Kidney glomerular epithelial cell (primary cell): ENCODE measurements around the gene PTPRD.

Source experiments
- DNase-seq: peaks from one replicate; lab custom pipeline; 2025; lab: John Stamatoyannopoulos, UW

PTPRD gene

GRCh38 chr9:8683496-8683895 lies 1929.3 kb downstream of the PTPRD start:
- DNase-seq: no peak

- DNase-seq: no peak
Measured at GRCh38 chr9:8680658-8681057, 1932.1 kb downstream of the PTPRD start.

- DNase-seq: no peak
Measured at GRCh38 chr9:8680157-8680556, 1932.6 kb downstream of the PTPRD start.

- no peak for DNase-seq
Measured at GRCh38 chr9:8679371-8679822, 1933.4 kb downstream of the PTPRD start.

- DNase-seq: peak; percentile 24
Measured at GRCh38 chr9:8677741-8678140, 1935.1 kb downstream of the PTPRD start.

GRCh38 chr9:8674536-8674935 lies 1938.3 kb downstream of the PTPRD start:
- no peak for DNase-seq

GRCh38 chr9:8673830-8674229 lies 1939.0 kb downstream of the PTPRD start:
- DNase-seq: no peak

GRCh38 chr9:8670751-8671150 lies 1942.1 kb downstream of the PTPRD start:
- DNase-seq: no peak

GRCh38 chr9:8668751-8669150 lies 1944.1 kb downstream of the PTPRD start:
- no peak for DNase-seq

- DNase-seq: no peak
Measured at GRCh38 chr9:8668231-8668630, 1944.6 kb downstream of the PTPRD start.

GRCh38 chr9:8666060-8666459 lies 1946.7 kb downstream of the PTPRD start:
- DNase-seq: no peak

- peak; percentile 73 for DNase-seq
Measured at GRCh38 chr9:8660383-8660782, 1952.4 kb downstream of the PTPRD start.

- DNase-seq: no peak
Measured at GRCh38 chr9:8659108-8659507, 1953.7 kb downstream of the PTPRD start.

GRCh38 chr9:8655071-8655470 lies 1957.7 kb downstream of the PTPRD start:
- DNase-seq: no peak

- DNase-seq: no peak
Measured at GRCh38 chr9:8653855-8654254, 1958.9 kb downstream of the PTPRD start.

- DNase-seq: no peak
Measured at GRCh38 chr9:8653111-8653510, 1959.7 kb downstream of the PTPRD start.

- DNase-seq: no peak
Measured at GRCh38 chr9:8652255-8652654, 1960.5 kb downstream of the PTPRD start.

- no peak for DNase-seq
Measured at GRCh38 chr9:8651846-8652215, 1961.0 kb downstream of the PTPRD start.

GRCh38 chr9:8651070-8651845 lies 1961.5 kb downstream of the PTPRD start:
- DNase-seq: no peak

GRCh38 chr9:8649807-8650206 lies 1963.0 kb downstream of the PTPRD start:
- DNase-seq: no peak

- no peak for DNase-seq
Measured at GRCh38 chr9:8649160-8649559, 1963.6 kb downstream of the PTPRD start.

GRCh38 chr9:8648271-8648845 lies 1964.4 kb downstream of the PTPRD start:
- DNase-seq: no peak

- no peak for DNase-seq
Measured at GRCh38 chr9:8647824-8648223, 1965.0 kb downstream of the PTPRD start.

GRCh38 chr9:8644571-8644970 lies 1968.2 kb downstream of the PTPRD start:
- no peak for DNase-seq
